H1 (cell line): ENCODE measurements around the gene TMX2. TPM values are rescaled to one million over a fixed set of nuclear protein-coding genes. Genes with fewer than 3 reads are reported as not detected.

Source experiments
- CTCF ChIA-PET: fragments of 300-600 bp; sonication (Branson Sonifier 250); formaldehyde crosslinking; loops from one replicate; lab custom pipeline; 2021; ENCODE audit not compliant: partially characterized antibody; lab: Charles Lee
- POLR2A ChIA-PET: fragments of 300-600 bp; sonication (Branson Sonifier 250); formaldehyde crosslinking; loops from one replicate; lab custom pipeline; 2021; ENCODE audit warnings: inconsistent platforms; ENCODE audit not compliant: partially characterized antibody; lab: Charles Lee
- DNase-seq, 2 experiments: peaks; one replicate each; pipeline versions ENCODE4 v3.0.0 to v3.0.0-alpha.2; 2010 to 2022; ENCODE audit warnings: low spot score in 2 of 2, low read depth in 1 of 2, mixed read lengths in 1 of 2
- FAIRE-seq: peaks from 2 replicates; lab custom pipeline; 2011; peaks lifted over from hg19 to GRCh38; lab: Jason Lieb, UNC
- H2AFZ ChIP-seq: 2 replicates; pipeline ENCODE4 v1.8.1; 2012; ENCODE audit warnings: low read length, inconsistent platforms
- H2AK5ac ChIP-seq: 2 replicates; pipeline ENCODE4 v1.6.1; 2013; ENCODE audit warnings: low read depth, low read length
- H2BK120ac ChIP-seq: replicated peaks from 2 replicates; pipeline ENCODE3; 2013; ENCODE audit warnings: low read depth, low read length, inconsistent platforms
- H2BK12ac ChIP-seq: 2 replicates; pipeline ENCODE4 v1.6.1; 2013; ENCODE audit warnings: low read depth, low read length
- H2BK15ac ChIP-seq: 2 replicates; pipeline ENCODE4 v1.6.1; 2013; ENCODE audit warnings: low read length
- H2BK20ac ChIP-seq: 2 replicates; pipeline ENCODE4 v1.6.1; 2013; ENCODE audit warnings: low read length
- H2BK5ac ChIP-seq: 2 replicates; pipeline ENCODE4 v1.6.1; 2013; ENCODE audit warnings: low read depth, low read length
- H3K14ac ChIP-seq: 2 replicates; pipeline ENCODE4 v1.6.1; 2013; ENCODE audit warnings: inconsistent platforms; ENCODE audit not compliant: insufficient read length
- H3K18ac ChIP-seq: 2 replicates; pipeline ENCODE4 v1.6.1; 2013; ENCODE audit warnings: low read length; ENCODE audit errors: extremely low read depth
- H3K23ac ChIP-seq: 2 replicates; pipeline ENCODE4 v1.6.1; 2013; ENCODE audit warnings: inconsistent platforms; ENCODE audit not compliant: insufficient read length
- H3K23me2 ChIP-seq: 2 replicates; pipeline ENCODE4 v1.6.1; 2013; ENCODE audit warnings: low read depth, low read length
- H3K27ac ChIP-seq: 2 replicates; pipeline ENCODE4 v1.6.1; 2011; ENCODE audit warnings: low read depth, low read length, inconsistent platforms
- H3K27me3 ChIP-seq, 4 experiments: replicated peaks in 1 of 4; 1 replicate in 1 of 4; 2 replicates in 3 of 4; pipeline versions ENCODE4 v1.6.1 to v1.8.1; 2011 to 2013; ENCODE audit warnings: low read length in 3 of 4, mild to moderate bottlenecking in 3 of 4, inconsistent platforms in 2 of 4, mixed read lengths in 2 of 4, moderate library complexity in 1 of 4; ENCODE audit not compliant: control insufficient read depth in 3 of 4, insufficient read depth in 3 of 4; ENCODE audit errors: extremely low read depth in 1 of 4
- H3K36me3 ChIP-seq, 4 experiments: 2 replicates each; pipeline versions ENCODE4 v1.6.1 to v1.8.1; 2011 to 2013; ENCODE audit warnings: mild to moderate bottlenecking in 4 of 4, low read length in 3 of 4, moderate library complexity in 2 of 4, control low read depth in 1 of 4, inconsistent platforms in 1 of 4; ENCODE audit not compliant: insufficient read depth in 4 of 4, control insufficient read depth in 2 of 4
- H3K4ac ChIP-seq: replicated peaks from 2 replicates; pipeline ENCODE3; 2013; ENCODE audit warnings: low read length, low read depth, mixed read lengths, inconsistent platforms; ENCODE audit not compliant: insufficient read length
- H3K4me1 ChIP-seq, 4 experiments: replicated peaks in 1 of 4; 1 replicate in 1 of 4; 2 replicates in 3 of 4; pipeline versions ENCODE4 v1.6.1 to v1.8.1; 2011 to 2013; ENCODE audit warnings: low read length in 3 of 4, inconsistent platforms in 2 of 4, mixed read lengths in 1 of 4; ENCODE audit not compliant: insufficient read depth in 4 of 4, control insufficient read depth in 3 of 4
- H3K4me2 ChIP-seq, 2 experiments: 2 replicates each; pipeline versions ENCODE4 v1.6.1 to v1.8.1; 2011 to 2013; ENCODE audit warnings: low read depth in 2 of 2, low read length in 2 of 2, control low read depth in 1 of 2, inconsistent platforms in 1 of 2, mild to moderate bottlenecking in 1 of 2; ENCODE audit not compliant: insufficient read depth in 1 of 2
- H3K4me3 ChIP-seq, 4 experiments: fragments of 200-600, 300-600 bp in 1 of 4; sonication (generic), shearing (Covaris generic), sonication (Bioruptor Twin) in 1 of 4; 2 replicates each; pipeline versions ENCODE4 v1.5.1 to v1.8.1; 2011 to 2016; ENCODE audit warnings: low read length in 4 of 4, low read depth in 3 of 4, control low read depth in 2 of 4, inconsistent platforms in 2 of 4, mild to moderate bottlenecking in 2 of 4, mixed read lengths in 1 of 4, moderate library complexity in 1 of 4; ENCODE audit not compliant: insufficient read depth in 2 of 4; ENCODE audit errors: extremely low read depth in 1 of 4
- H3K56ac ChIP-seq: replicated peaks from 2 replicates; pipeline ENCODE3; 2013; ENCODE audit warnings: low read depth, mild to moderate bottlenecking, mixed read lengths, low read length, inconsistent platforms; ENCODE audit not compliant: insufficient read length
- H3K79me1 ChIP-seq: 2 replicates; pipeline ENCODE4 v1.6.1; 2013; ENCODE audit warnings: low read depth, low read length, control low read depth
- H3K79me2 ChIP-seq, 2 experiments: 2 replicates each; pipeline versions ENCODE4 v1.6.1 to v1.8.1; 2012 to 2013; ENCODE audit warnings: low read length in 2 of 2, mild to moderate bottlenecking in 2 of 2, inconsistent platforms in 1 of 2; ENCODE audit not compliant: insufficient read depth in 2 of 2, control insufficient read depth in 1 of 2
- H3K9ac ChIP-seq, 4 experiments: replicated peaks in 1 of 4; 1 replicate in 1 of 4; 2 replicates in 3 of 4; pipeline versions ENCODE4 v1.6.1 to v1.8.1; 2011 to 2013; ENCODE audit warnings: low read depth in 3 of 4, low read length in 3 of 4, control low read depth in 2 of 4, mild to moderate bottlenecking in 2 of 4, moderate library complexity in 2 of 4, inconsistent platforms in 1 of 4; ENCODE audit errors: extremely low read depth in 1 of 4
- H3K9me3 ChIP-seq, 2 experiments: 2 replicates each; pipeline versions ENCODE4 v1.6.1 to v1.8.1; 2012 to 2013; ENCODE audit warnings: mild to moderate bottlenecking in 2 of 2, moderate library complexity in 2 of 2, control low read depth in 1 of 2, inconsistent platforms in 1 of 2, low read depth in 1 of 2, low read length in 1 of 2, mixed read lengths in 1 of 2; ENCODE audit not compliant: insufficient read depth in 2 of 2
- H4K20me1 ChIP-seq, 2 experiments: replicated peaks in 1 of 2; 2 replicates each; pipeline versions ENCODE3 to v1.8.1; 2011 to 2013; ENCODE audit warnings: inconsistent platforms in 2 of 2, low read length in 2 of 2, mild to moderate bottlenecking in 1 of 2; ENCODE audit not compliant: insufficient read depth in 2 of 2, control insufficient read depth in 1 of 2
- H4K5ac ChIP-seq: 2 replicates; pipeline ENCODE4 v1.6.1; 2013; ENCODE audit warnings: low read length, low read depth, mixed read lengths, inconsistent platforms; ENCODE audit not compliant: insufficient read length
- H4K8ac ChIP-seq: 2 replicates; pipeline ENCODE4 v1.8.0; 2013; ENCODE audit warnings: mild to moderate bottlenecking, moderate library complexity, low read length, inconsistent platforms; ENCODE audit not compliant: insufficient read depth; ENCODE audit errors: extremely low read depth
- H4K91ac ChIP-seq: replicated peaks from 2 replicates; pipeline ENCODE3; 2013; ENCODE audit warnings: low read length, mixed read lengths, inconsistent platforms; ENCODE audit not compliant: insufficient read length
- WGBS, 2 experiments: shearing (Covaris generic) in 1 of 2; methylation state at CpG; one replicate each; pipeline versions ENCODE4 v1.1.6 to v1.1.7; 2013 to 2015; ENCODE audit warnings: low lambda C conversion rate in 2 of 2, mixed read lengths in 2 of 2, inconsistent platforms in 1 of 2, low coverage in 1 of 2, missing lambda C conversion rate in 1 of 2; ENCODE audit not compliant: insufficient replicate concordance in 2 of 2, insufficient coverage in 1 of 2, insufficient read length in 1 of 2; ENCODE audit errors: extremely low coverage in 1 of 2, missing lambda C conversion rate in 1 of 2; 5-methylcytosine and 5-hydroxymethylcytosine counted together
- polyA plus RNA-seq, 7 experiments: library from polyadenylated mRNA; depleted of rRNA in 3 of 7; stranded (reverse) in 5 of 7; unstranded in 2 of 7; fragments of >200 nt in 5 of 7; fragments of 200-250 nt in 2 of 7; gene quantifications; 1 replicate in 5 of 7; 2 replicates in 1 of 7; 4 replicates in 1 of 7; pipeline versions ENCODE4 v1.2.1 to v1.2.3, GENCODE V29; 2011 to 2013; ENCODE audit warnings: missing spikeins in 2 of 7, mixed read lengths in 2 of 7
- total RNA-seq: library from RNA; stranded (reverse); fragmentation: NEBNext Ultra II Directional; extraction: Animal tissue kit (Norgen Biotek cat#: 25700); gene quantifications from 2 replicates; pipeline ENCODE4 v1.2.1, GENCODE V29; 2021

Gene TMX2
- total and polyA plus RNA-seq, 2 of the 8 experiments (the other 6 are each of a cell fraction or from before 2014, with no cell fraction given), result 70.4 to 100.0 TPM

DNA sequence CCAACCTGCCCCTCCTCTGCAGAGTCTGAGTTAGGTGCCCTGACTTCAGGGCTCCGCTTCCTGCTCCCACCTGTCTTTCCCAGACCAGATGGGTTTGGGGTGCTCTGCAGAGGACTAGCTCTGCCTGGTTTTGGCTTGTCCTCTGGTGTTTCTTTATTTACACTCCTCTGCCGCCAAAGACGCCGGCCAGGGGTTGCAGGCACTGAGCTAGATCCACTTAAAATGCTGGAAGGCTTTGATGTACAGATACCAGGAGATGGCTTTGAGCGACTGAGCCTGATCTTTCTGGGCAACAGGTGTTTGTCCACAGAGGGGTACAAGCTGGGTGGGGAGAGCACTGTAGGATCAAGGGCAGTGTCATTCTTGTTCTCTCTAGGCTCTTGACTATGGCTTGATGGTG is 32.8 kb downstream of the TMX2 start:
- POLR2A ChIA-PET, result interaction anchor here (0.6 to 5.8 kb wide), 10 partner anchors 10 to 90 kb away, joined by 3 to 30 read pairs (median 4); partner anchors contain the start of genes MED19 and TMX2
- Histone ChIP-seq H3K14ac (no peak overlapping the region), H3K4me3 (no peak overlapping the region), H4K5ac (no peak overlapping the region), H3K9ac (no peak overlapping the region), H3K23me2 (no peaks in the 10 kb centered on the region; the same call in 1 of the 2 replicates), H4K91ac (no peak overlapping the region), H3K27me3 (no peaks in the 10 kb centered on the region), H4K20me1 (peaks cover 0 to 1% of the 10 kb centered on the region in 2 experiments), H3K23ac (no peak overlapping the region), H3K27ac (no peak overlapping the region), H3K4ac (no peak overlapping the region), H3K36me3 (peaks cover 6 to 30% (median 15%) of the 10 kb centered on the region in 4 experiments), H3K4me2 (no peak overlapping the region), H3K18ac (no peak overlapping the region), H3K56ac (no peak overlapping the region), H3K9me3 (no peaks in the 10 kb centered on the region), H2BK20ac (no peak overlapping the region), H3K79me2 (peaks cover 0 to 14% of the 10 kb centered on the region in 2 experiments; a peak in 3 of 4 replicates), H2AK5ac (no peak overlapping the region), H2BK12ac (no peak overlapping the region), H4K8ac (no peak overlapping the region), H2BK120ac (no peak overlapping the region), H3K4me1 (peaks cover 0 to 9% (median 3%) of the 10 kb centered on the region in 4 experiments; a peak in 4 of 7 replicates), H2BK15ac (no peak overlapping the region), H2BK5ac (no peak overlapping the region), H3K79me1 (no peaks in the 10 kb centered on the region; the same call in 1 of the 2 replicates), H2AFZ (no peak overlapping the region)
- DNase-seq, result no peak
- FAIRE-seq, result no peak
- 97% methylated on average over 5 of the region's 5 CpGs; no CpG with 5 or more reads in 1 of the 2 experiments for WGBS, 2 experiments
- CTCF ChIA-PET, result interaction anchor here (1.1 to 12.1 kb wide), 6 partner anchors 13 to 779 kb away, joined by 3 to 182 read pairs (median 7); no protein-coding TSS in a partner anchor
